ENCODE data around the gene FBLN1. TPM values are rescaled to one million over a fixed set of nuclear protein-coding genes. Genes with fewer than 3 reads are reported as not detected.

The FBLN1 gene
- total RNA-seq, 4 donors from 2014 or later: 33.7 to 546 (median 86.3) TPM

GRCh38 chr22:45565171-45565570, 62.5 kb downstream of the FBLN1 start:
- 80% methylated on average over 1 of the region's 2 CpGs; no CpG with 5 or more reads in 1 of the 2 donors for WGBS, 2 donors
- Histone ChIP-seq H3K9me3 (peaks cover 0 to 6% (median 0%) of the 10 kb centered on the region in 3 donors), H3K4me3 (no peak overlapping the region), H3K27ac (no peak overlapping the region), H3K4me1 (no peaks in the 10 kb centered on the region), H3K27me3 (peaks cover 0 to 6% (median 0%) of the 10 kb centered on the region in 4 donors), H3K36me3 (peaks cover 0 to 40% (median 4%) of the 10 kb centered on the region in 3 donors)
- intact Hi-C loops (cut with DNase I): no loop called here
- TF ChIP-seq CTCF (IDR thresholded peaks at IDR 0.05) (no peak), POLR2A (IDR thresholded peaks at IDR 0.05) (no peak)
- DNase-seq: no peak

GRCh38 chr22:45565973-45566372, 63.3 kb downstream of the FBLN1 start:
- no peak for TF ChIP-seq POLR2A (IDR thresholded peaks at IDR 0.05)
- no peak for TF ChIP-seq CTCF (IDR thresholded peaks at IDR 0.05)
- H3K9me3 ChIP-seq: peaks cover 0 to 7% (median 0%) of the 10 kb centered on the region in 3 donors
- no peak overlapping the region for H3K4me3 ChIP-seq
- DNase-seq: no peak
- no peak overlapping the region for H3K27ac ChIP-seq
- H3K36me3 ChIP-seq: peaks cover 0 to 38% (median 4%) of the 10 kb centered on the region in 3 donors
- no peaks in the 10 kb centered on the region for H3K4me1 ChIP-seq
- H3K27me3 ChIP-seq: peaks cover 0 to 6% (median 0%) of the 10 kb centered on the region in 4 donors
- WGBS, 2 donors: 77 to 79% methylated on average over 7 of the region's 7 CpGs
- intact Hi-C loops (cut with DNase I): no loop called here

- no peak for DNase-seq
- H3K4me1 ChIP-seq: peaks cover 0 to 16% (median 7%) of the 10 kb centered on the region in 3 donors
- no peak overlapping the region for H3K27ac ChIP-seq
- intact Hi-C loops (cut with DNase I): no loop called here
- TF ChIP-seq POLR2A (IDR thresholded peaks at IDR 0.05) (no peak), CTCF (IDR thresholded peaks at IDR 0.05) (no peak)
- peaks cover 0 to 8% (median 6%) of the 10 kb centered on the region in 3 donors for H3K9me3 ChIP-seq
- no peak overlapping the region for H3K4me3 ChIP-seq
- peaks cover 0 to 6% (median 0%) of the 10 kb centered on the region in 4 donors for H3K27me3 ChIP-seq
- H3K36me3 ChIP-seq: peaks cover 0 to 29% (median 4%) of the 10 kb centered on the region in 3 donors
Measured at GRCh38 chr22:45568213-45568612, 65.5 kb downstream of the FBLN1 start.

- no peak for TF ChIP-seq CTCF (IDR thresholded peaks at IDR 0.05)
- no peak for TF ChIP-seq POLR2A (IDR thresholded peaks at IDR 0.05)
- Histone ChIP-seq H3K27me3 (peaks cover 0 to 9% (median 0%) of the 10 kb centered on the region in 4 donors), H3K27ac (no peak overlapping the region), H3K36me3 (peaks cover 0 to 5% (median 0%) of the 10 kb centered on the region in 3 donors), H3K9me3 (peaks cover 0 to 8% (median 6%) of the 10 kb centered on the region in 3 donors), H3K4me3 (no peak overlapping the region), H3K4me1 (peaks cover 3 to 33% (median 7%) of the 10 kb centered on the region in 3 donors)
- intact Hi-C loops (cut with DNase I): no loop called here
- no peak for DNase-seq
Measured at GRCh38 chr22:45571089-45571488, 68.4 kb downstream of the FBLN1 start.

- peaks cover 0 to 12% (median 0%) of the 10 kb centered on the region in 4 donors for H3K27me3 ChIP-seq
- 52 to 64% methylated on average over 3 of the region's 3 CpGs for WGBS, 2 donors
- TF ChIP-seq POLR2A (IDR thresholded peaks at IDR 0.05): no peak
- TF ChIP-seq CTCF (IDR thresholded peaks at IDR 0.05): no peak
- no peak for DNase-seq
- peaks cover 3 to 33% (median 7%) of the 10 kb centered on the region in 3 donors for H3K4me1 ChIP-seq
- intact Hi-C loops (cut with DNase I): no loop called here
- peak overlapping the region; percentile 35 to 83 (median 58) for H3K27ac ChIP-seq
- H3K36me3 ChIP-seq: peaks cover 0 to 17% (median 0%) of the 10 kb centered on the region in 3 donors
- H3K9me3 ChIP-seq: peaks cover 0 to 8% (median 6%) of the 10 kb centered on the region in 3 donors
- no peak overlapping the region for H3K4me3 ChIP-seq
Measured at GRCh38 chr22:45572444-45572843, 69.8 kb downstream of the FBLN1 start.
